HepG2 (cell line): ENCODE measurements around the gene SKI. TPM values are rescaled to one million over a fixed set of nuclear protein-coding genes. Genes with fewer than 3 reads are reported as not detected.

Source experiments
- HNF4A ChIP-seq: sonication (generic); formaldehyde crosslinking; IDR thresholded peaks from 2 replicates; pipeline ENCODE4 v1.4.0; 2020; ENCODE audit warnings: missing genetic modification reagents
- PREB ChIP-seq: sonication (generic); formaldehyde crosslinking; IDR thresholded peaks from 2 replicates; pipeline ENCODE4 v1.4.0; 2020; ENCODE audit warnings: missing genetic modification reagents
- RBM39 ChIP-seq: fragments of 200-400 bp; formaldehyde crosslinking; IDR thresholded peaks from one replicate; pipeline ENCODE4 v1.6.1; 2018; ENCODE audit warnings: antibody characterized with exemption, mild to moderate bottlenecking, low read depth, low read length; ENCODE audit not compliant: poor library complexity, severe bottlenecking
- ZBED4 ChIP-seq: sonication (generic); formaldehyde crosslinking; IDR thresholded peaks from 2 replicates; pipeline ENCODE4 v1.4.0; 2020; ENCODE audit warnings: missing genetic modification reagents, borderline replicate concordance
- ZNF326 ChIP-seq: sonication (generic); formaldehyde crosslinking; IDR thresholded peaks from 2 replicates; pipeline ENCODE4 v1.4.0; 2020; ENCODE audit warnings: missing genetic modification reagents, borderline replicate concordance
- ZNF687 ChIP-seq: sonication (generic); formaldehyde crosslinking; IDR thresholded peaks from 2 replicates; pipeline ENCODE4 v1.5.1; 2020; ENCODE audit warnings: mild to moderate bottlenecking, missing genetic modification reagents, moderate library complexity
- ZSCAN21 ChIP-seq: sonication (generic); formaldehyde crosslinking; IDR thresholded peaks from 2 replicates; pipeline ENCODE4 v1.8.0; 2022; ENCODE audit warnings: mild to moderate bottlenecking, missing genetic modification reagents, moderate library complexity, borderline replicate concordance
- polyA plus RNA-seq, 8 experiments: library from polyadenylated mRNA; depleted of rRNA in 3 of 8; stranded (reverse) in 7 of 8; unstranded in 1 of 8; fragments of >200 nt; fragmentation: Illumina TruSeq in 4 of 8; extraction: Trizol in 4 of 8; gene quantifications; 2 replicates each; pipeline versions ENCODE4 v1.2.1 to v1.2.3, GENCODE V29; 2011 to 2016; ENCODE audit warnings: low read depth in 4 of 8, missing spikeins in 1 of 8, mixed read lengths in 1 of 8; ENCODE audit not compliant: insufficient read depth in 1 of 8
- total RNA-seq, 5 experiments: library from RNA; depleted of rRNA; stranded (reverse); fragments of >200 nt; fragmentation: Illumina TruSeq; extraction: Trizol; gene quantifications; 2 replicates each; pipeline ENCODE4 v1.2.3, GENCODE V29; 2016; ENCODE audit warnings: low read depth in 1 of 5

The SKI gene
- total and polyA plus RNA-seq, 2 of the 13 experiments (the other 11 are each of a cell fraction or from before 2014, with no cell fraction given), result 4.7 to 6.9 TPM

- no peak for TF ChIP-seq HNF4A (CRISPR knock-in tag)
- peak; percentile 46 for TF ChIP-seq RBM39
- TF ChIP-seq ZSCAN21 (CRISPR knock-in tag), result peak; percentile 30; the same call in 1 of the 2 replicates
- TF ChIP-seq ZNF687 (CRISPR knock-in tag), result peak; percentile 38; the same call in 1 of the 2 replicates
- TF ChIP-seq ZNF326 (CRISPR knock-in tag), result no peak
- no peak for TF ChIP-seq PREB
- no peak for TF ChIP-seq ZBED4 (CRISPR knock-in tag)
Measured at GRCh38 chr1:2312515-2313301, 84.6 kb downstream of the SKI start (continued).
